Cortex of kidney (tissue), 1 donor: ENCODE measurements around the gene MYH7B.

ENCODE experiments used
- DNase-seq: peaks from one replicate; lab custom pipeline; 2025; lab: John Stamatoyannopoulos, UW

MYH7B gene

DNA sequence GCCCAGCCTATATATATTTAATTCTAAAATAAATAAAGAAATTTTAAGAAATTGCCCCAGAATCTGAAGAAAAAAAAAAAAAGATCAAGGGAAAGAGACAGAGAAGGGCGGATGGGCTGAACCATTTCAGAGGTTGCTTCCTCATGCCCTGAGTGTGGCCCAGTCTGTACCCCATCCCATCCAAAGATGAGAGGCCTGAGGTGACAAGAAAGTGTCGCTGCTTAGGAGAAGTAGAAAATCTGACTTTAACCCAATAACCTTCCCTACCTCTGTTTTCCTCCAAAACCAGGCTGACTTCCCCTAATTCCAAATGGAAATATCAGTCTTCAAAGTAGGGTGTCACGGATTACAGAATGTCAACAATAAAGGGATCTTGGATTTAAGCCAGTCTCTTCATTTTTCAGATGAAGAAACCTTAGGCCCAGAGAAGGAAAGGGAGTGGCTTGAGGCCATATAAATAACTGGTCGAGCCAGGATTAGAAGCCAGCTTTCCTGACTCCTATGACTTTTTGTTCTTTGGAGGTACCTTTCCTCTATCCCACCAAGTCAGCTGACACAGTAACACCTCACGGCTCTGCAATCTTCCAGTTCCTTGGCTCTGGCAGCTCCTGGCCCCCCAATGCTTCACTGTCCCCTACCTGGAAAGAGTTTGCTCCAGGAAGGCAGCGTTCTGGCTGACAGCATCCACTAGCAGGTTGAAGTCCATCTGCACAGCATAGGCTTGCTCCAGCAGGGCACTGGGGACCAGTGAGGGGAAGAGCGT, 10.2 kb upstream of the MYH7B start:
- no peak for DNase-seq

GRCh38 chr20:34946661-34947060, 9.0 kb upstream of the MYH7B start:
- DNase-seq, result no peak

GRCh38 chr20:34947336-34947735, 8.3 kb upstream of the MYH7B start:
- no peak for DNase-seq

GRCh38 chr20:34948030-34948429, 7.6 kb upstream of the MYH7B start:
- DNase-seq, result no peak

DNA sequence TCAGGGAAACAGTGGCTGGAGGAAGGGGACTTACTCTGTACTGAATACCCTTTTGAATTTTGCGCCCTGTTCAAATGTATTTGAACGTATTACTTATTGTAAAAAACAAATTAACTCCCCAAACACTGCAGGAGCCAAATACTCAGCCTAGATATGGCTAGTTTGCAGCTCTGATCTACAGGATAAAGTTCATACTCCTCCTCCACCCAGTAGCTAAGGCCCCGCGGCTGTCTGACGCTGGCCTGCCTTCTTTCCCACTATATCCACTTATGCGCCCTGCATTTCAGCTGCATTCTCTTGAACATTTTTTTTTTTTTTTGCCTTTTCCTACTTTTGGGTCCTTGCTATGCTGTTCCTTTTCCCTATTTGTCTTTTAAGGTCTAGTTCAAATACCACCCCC, 6.5 kb upstream of the MYH7B start:
- DNase-seq, result no peak

- DNase-seq, result no peak
Observed at GRCh38 chr20:34951252-34951651, 4.4 kb upstream of the MYH7B start.

DNA sequence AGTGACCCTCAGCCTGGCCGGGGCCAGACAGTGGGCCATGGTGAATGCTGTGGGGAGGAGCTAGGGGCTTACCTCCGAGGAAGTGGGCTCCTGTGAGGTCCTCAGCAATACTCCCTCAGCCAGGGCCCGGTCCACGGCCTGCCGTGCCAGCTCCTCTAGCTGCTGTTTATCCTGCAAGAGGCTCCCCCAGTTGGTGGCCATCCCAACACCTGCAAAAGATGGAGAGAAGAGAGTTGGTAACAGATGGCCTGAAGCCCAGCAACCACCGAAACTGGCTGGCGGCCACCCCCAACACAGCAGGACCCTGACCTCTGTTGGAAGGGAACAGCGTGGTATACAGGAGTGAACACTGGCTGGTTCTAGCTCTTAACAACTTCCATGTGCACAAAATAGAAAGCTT, 4.0 kb upstream of the MYH7B start:
- no peak for DNase-seq

- DNase-seq, result no peak
Observed at GRCh38 chr20:34952671-34953070, 3.0 kb upstream of the MYH7B start.

GRCh38 chr20:34953960-34954359, 1.7 kb upstream of the MYH7B start:
- no peak for DNase-seq

- no peak for DNase-seq
Observed at GRCh38 chr20:34954904-34955230, 801 bp upstream of the MYH7B start.

- DNase-seq, result no peak
Observed at GRCh38 chr20:34956041-34956458, 382 bp downstream of the MYH7B start.

GRCh38 chr20:34956751-34957472, 1.2 kb downstream of the MYH7B start:
- no peak for DNase-seq

DNA sequence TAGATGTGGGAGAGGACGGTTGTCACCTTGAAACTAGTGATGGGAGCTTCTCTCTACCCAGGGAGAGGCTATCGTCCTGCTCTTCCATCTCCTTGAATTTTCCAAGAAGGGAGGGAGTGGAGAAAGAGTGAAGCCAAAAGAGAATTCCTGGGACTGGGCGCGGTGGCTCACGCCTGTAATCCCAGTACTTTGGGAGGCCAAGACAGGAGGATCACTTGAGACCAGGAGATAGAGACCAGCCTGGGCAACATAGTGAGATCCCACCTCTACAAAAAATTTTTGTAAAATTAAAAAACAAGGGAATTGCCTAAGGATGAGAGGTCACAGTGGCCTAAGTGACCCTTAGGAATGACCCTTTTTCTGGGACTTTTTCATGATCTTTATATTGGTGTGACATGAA, 8.8 kb downstream of the MYH7B start:
- DNase-seq, result no peak

GRCh38 chr20:34965051-34965450, 9.4 kb downstream of the MYH7B start:
- no peak for DNase-seq

- DNase-seq, result no peak
Observed at GRCh38 chr20:34967421-34967820, 11.8 kb downstream of the MYH7B start.

- DNase-seq, result no peak
Observed at GRCh38 chr20:34968042-34968775, 12.5 kb downstream of the MYH7B start.

GRCh38 chr20:34970193-34970840, 14.6 kb downstream of the MYH7B start:
- DNase-seq, result no peak

- no peak for DNase-seq
Observed at GRCh38 chr20:34970846-34971560, 15.3 kb downstream of the MYH7B start.

DNA sequence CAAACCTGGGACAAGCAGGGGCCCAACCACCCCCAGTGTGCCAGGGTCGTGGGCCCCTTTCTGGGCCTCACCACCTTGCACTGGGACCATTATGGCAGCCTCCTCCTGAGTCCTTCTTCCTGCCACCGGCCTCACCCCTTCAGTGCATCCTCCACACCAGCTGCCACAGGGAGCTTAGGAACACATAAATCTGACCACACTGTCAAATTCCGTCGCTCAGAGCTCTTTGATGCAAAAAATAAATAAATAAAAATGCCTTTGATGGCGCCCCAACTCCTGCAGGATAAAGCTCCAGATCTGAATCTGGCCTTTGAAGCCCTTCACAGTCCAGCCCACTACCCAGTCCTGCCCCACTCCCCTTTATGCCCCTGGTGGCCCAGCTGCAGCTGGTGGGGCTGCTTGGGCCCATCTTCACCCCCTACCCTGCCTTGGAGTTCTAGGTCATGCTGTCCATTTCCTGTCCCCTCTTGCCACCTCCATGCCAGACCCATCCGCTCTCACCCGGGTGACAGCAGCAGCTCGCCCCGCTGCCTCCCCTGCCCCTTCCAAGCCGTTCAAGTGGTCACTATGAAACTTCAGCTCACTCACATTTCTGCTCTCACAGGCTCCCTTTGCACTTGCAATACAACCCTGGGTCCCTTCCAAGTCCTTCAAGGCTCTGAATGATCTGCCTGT, 16.0 kb downstream of the MYH7B start:
- DNase-seq, result no peak

DNA sequence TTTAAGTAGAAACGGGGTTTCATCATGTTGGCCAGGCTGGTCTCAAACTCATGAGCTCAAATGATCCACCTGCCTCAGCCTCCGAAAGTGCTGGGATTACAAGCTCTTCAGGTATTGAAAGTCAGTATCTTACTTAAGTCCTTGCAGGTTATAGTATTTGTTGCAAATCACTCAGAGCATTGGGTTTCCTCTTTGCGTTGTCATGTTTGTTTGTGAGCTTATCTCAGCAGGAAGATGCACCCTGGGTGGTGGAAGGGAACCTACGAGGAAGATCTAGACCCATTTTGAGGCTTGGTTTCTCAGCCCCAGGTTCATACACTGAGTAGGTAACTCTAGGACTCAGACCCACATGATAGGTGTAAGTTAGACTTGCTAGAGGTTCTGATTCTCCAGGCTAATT, 18.6 kb downstream of the MYH7B start:
- DNase-seq, result no peak

- DNase-seq, result no peak
Observed at GRCh38 chr20:34976286-34976685, 20.6 kb downstream of the MYH7B start.
